ENCODE measurements around the gene RBM33.

The RBM33 gene

GRCh38 chr7:155731871-155732270 is 87.4 kb downstream of the RBM33 start:
- no peak for DNase-seq

- DNase-seq: no peak
These were observed 87.8 kb downstream of the RBM33 start for GRCh38 chr7:155732286-155732685.

DNA sequence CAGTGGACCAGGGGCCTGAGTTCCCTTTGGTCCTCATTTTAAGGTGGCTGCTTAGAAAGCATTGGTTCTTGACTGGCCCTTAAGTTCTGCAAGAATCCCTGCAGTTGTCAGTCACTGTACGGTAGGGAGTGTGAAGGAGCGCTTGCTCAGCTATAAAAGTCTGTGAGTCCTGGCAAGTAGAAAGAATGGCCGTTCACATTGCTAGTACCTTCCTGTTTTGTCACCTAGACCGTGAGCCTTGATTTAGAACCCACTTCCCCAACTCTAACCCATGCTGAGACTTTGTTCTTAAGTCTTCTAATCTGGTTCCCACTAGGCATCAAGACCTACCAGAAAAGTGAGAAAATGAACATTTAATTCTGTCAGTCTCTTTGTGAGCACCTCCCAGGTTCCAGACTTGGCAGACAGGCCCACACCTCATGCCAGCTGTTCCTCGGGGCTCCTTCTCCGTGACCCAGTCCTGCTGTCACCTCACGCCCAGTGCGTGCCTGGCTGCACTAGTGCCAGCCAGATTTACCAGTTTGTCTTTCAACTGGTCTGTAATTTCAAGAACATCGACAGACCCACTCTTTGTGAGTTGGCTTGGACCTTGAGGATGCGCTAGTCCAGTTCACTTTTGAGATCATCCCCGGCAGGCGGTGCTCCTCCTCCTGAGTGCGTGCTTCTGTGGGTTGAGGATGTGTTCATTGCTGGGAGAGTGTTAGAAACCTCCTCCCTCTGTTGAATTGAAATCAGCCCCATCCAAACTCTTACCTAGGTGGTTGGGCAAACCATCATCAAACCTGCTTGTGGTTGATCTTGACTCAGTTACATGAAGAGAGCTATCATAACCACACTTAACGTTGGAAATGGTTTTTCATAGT is 89.4 kb downstream of the RBM33 start:
- DNase-seq: no peak

DNA sequence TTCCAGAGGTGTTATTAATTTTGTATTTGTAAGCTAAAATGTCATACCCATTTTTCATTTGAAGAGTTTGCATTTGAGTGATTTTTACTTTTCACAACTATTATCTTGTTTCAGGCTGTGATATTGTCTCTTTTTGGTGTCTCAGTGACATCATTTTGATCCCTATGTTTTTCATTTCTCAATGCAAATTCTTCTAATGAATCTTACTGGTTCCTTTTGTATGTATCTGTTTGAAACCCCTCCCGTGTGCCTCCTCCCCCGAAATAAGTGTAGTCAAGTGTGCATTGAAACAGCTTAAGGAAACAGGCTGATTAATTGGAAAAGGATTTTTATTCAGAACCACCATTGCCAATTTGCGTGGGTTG is 90.0 kb downstream of the RBM33 start:
- DNase-seq: no peak

- no peak for DNase-seq
These were observed 91.1 kb downstream of the RBM33 start for GRCh38 chr7:155735442-155736115.

DNA sequence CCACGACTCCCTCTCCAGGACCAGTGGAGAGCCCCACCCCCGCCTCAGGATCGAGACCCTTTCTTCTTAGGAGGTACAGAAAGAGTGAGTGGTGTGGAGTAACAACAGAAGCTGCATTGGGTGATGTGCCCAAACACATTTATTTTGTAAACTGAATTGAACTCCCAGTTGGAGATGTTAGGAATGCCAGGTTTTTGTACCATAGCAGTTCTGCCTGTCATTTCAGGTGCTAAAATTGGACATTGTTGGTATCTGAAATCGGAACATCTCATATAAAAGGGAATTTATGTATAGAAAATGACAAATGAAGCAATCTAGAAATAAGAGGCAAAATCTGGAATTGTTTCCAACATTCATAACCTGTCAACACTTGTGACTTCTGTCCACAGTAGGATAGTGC is 93.1 kb downstream of the RBM33 start:
- no peak for DNase-seq

DNA sequence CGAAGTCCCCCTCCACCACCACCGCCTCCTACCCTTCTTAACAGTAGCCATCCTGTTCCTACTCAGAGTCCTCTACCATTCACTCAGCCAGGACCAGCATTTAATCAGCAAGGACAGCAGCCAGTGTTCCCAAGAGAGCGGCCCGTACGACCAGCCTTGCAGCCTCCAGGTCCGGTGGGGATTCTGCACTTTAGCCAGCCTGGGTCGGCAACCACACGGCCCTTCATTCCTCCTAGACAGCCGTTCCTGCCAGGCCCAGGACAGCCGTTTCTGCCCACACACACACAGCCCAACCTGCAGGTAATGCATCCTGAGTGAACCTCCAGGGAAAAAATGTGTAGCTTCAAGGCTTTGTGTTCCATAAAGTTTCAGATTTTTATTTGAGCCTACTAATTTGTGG is 93.6 kb downstream of the RBM33 start:
- DNase-seq: no peak

DNA sequence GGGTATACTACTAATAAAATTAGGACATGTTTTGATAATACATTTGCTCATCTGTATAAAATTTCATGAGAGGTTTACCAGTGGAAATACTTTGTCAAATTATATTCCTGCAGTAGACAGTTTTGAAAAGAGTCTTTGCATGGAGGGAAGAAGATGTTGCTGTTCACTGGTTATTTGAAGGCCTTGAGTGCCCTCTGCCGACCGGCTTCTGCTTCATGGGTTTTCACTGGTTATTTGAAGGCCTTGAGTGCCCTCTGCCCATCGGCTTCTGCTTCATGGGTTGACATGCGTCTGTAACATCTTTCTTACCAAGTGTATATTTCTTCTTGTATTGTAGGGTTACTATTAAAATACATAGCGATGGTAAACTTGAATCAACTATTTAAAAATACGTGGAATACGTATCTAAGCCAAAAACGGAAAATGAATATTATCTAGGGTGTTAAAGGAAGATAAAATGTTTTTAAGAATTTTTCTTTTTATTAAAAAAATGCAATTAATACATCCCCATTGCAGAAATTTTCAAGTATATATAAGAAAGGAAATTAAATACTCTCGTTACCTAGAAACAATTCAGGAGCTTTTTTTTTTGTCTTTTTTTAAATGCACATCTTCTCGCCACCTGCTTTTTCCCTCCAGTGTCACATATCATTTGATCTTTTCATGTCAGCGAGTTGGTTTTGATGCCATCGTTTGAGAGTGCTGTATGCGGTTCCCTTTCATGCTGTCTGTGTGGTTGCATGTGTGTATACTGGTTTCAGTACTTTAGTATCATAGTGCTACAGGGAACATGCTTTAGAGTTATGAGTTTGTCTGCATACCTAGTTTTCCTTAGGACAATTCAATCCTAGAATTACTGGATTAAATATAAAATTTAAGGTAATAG is 94.4 kb downstream of the RBM33 start:
- peak; percentile 40 for DNase-seq

DNA sequence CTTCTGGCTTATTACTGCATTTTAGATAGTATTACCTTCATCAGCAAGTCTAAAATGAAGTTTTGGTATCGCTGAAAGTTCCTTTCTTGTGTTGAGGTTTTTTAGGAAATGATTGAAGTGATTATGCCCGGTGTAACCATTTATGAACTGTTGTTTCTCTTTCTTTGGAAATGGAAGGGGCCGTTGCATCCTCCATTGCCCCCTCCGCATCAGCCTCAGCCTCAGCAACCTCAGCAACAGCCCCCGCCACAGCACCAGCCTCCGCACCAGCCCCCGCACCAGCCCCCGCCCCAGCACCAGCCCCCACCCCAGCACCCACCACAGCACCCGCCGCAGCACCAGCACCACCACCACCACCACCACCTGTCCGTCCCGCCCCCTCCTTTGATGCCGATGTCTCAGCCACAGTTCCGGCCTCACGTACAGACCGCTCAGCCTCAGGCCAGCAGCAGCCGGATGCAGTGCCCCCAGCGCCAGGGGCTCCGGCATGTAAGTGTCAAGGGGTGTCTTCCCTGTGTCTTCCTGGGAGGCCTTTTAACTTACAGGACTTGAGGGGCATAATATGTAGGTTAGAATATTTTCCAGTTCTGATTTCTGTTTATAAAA is 95.2 kb downstream of the RBM33 start:
- DNase-seq: no peak

DNA sequence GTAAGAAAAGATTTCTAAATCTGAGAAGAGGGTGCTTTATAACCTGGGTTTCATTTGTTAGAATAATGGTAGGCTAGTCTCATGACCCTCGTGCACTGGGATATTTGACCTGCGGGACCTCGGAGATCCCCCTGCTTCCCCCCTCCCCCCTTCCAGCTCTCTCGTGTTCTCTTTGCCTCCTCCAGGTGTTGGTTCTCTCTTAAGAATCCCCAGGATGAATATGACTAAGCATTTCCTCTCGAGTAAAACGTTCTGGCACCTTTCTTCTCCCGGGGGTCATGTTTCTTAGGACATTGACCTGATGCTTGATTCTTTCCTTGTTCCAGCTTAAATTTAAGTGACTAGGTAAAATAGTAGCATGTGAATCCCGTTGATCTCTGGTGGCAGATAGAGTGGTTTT is 96.6 kb downstream of the RBM33 start:
- DNase-seq: no peak

DNA sequence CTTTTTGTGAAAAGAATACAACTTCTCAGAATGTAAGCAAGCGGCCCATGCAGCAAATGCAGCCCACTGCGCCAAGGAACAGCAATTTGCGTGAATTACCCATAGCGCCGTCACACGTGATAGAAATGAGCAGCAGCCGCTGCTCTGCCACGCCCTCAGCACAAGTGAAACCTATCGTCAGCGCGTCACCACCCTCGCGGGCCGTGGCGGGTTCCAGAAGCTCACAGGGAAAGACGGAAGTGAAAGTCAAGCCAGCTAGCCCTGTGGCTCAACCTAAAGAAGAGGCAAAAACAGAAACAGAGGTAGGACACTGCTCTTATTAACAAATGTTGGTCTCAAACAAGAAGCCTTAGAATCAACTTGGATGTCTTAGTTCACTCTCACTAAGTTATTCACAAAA is 97.3 kb downstream of the RBM33 start:
- DNase-seq: no peak

DNA sequence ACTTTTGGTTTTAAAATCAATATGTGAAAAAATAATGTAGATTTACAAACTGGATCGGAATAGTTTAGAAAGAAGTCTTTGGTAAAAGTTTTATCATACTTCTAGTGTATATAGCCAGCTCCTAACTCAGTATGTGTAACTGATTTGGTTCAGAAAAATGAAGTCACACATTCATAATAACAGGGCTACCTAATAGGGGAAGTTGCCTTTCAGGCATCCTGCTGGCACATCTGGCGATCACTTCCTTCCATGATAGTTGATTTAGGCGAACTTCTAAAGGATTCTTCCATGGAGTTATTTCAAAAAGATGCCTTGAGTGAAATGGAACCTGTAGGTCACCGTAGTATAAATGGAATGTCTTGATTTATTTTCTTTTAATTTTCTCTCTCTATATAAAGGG is 98.7 kb downstream of the RBM33 start:
- no peak for DNase-seq

- no peak for DNase-seq
These were observed 100.7 kb downstream of the RBM33 start for GRCh38 chr7:155744971-155745683.

- no peak for DNase-seq
These were observed 101.3 kb downstream of the RBM33 start for GRCh38 chr7:155745737-155746136.

- DNase-seq: no peak
These were observed 101.7 kb downstream of the RBM33 start for GRCh38 chr7:155746188-155746587.

GRCh38 chr7:155747209-155747608 is 102.7 kb downstream of the RBM33 start:
- DNase-seq: no peak

GRCh38 chr7:155749578-155749977 is 105.1 kb downstream of the RBM33 start:
- no peak for DNase-seq

GRCh38 chr7:155750255-155751125 is 106.0 kb downstream of the RBM33 start:
- DNase-seq: no peak

DNA sequence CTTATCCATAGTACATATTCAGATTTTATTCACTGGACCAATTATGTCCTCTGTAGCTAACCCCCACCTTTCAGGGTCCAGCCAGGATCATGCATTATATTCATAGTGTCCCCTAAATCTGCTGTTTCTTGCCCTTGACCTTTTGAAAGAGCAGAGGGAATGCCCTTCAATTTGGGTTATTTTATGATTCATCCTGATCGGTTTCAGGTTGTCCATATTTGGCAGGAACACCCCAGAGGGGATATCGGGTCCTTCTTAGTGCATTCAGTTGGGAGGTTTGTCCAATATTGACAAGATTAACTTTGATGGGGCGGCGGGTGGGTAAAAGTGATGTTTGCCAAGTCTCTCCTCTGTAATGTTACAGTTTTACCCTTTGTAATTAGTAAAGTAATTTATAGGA is 106.9 kb downstream of the RBM33 start:
- DNase-seq: no peak

GRCh38 chr7:155752756-155753445 is 108.4 kb downstream of the RBM33 start:
- DNase-seq: no peak

Data from activated effector memory CD4-positive, alpha-beta T cell treated with Interleukin-2 at 50 U/mL for 16 hours (primary cell).